ENCODE results near the gene MAMDC2. TPM values are rescaled to one million over a fixed set of nuclear protein-coding genes. Genes with fewer than 3 reads are reported as not detected.
A peak's percentile ranks its signal among the peaks of the same experiment; 100 is the strongest.

Gene MAMDC2
- total RNA-seq, 2 donors from 2014 or later = 28.8 to 32.5 TPM

DNA sequence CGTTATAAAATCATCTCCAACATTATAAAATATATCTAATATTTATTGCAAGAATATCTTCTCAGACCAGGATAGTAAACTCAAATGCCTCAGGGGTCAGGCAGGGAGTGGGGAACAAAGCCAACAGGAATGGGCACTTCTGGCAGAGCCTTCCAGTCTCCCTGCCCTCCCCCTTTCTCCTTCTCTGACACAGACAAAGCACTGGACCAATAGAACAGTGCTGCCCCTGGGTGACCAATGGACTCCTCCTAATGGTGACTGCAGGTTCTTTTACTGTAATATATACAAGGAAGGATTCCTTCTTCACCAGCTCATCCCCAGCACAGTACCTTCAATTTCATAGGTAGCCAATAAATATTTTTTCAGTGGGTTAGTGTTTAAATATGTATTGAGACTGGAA is 31.1 kb upstream of the MAMDC2 start:
- Histone ChIP-seq H3K4me1 (no peaks in the 10 kb centered on the region), H3K27me3 (no peaks in the 10 kb centered on the region), H3K27ac (peak overlapping the region in 1 of 2 donors; percentile 19), H3K9me3 (no peaks in the 10 kb centered on the region), H3K36me3 (no peaks in the 10 kb centered on the region), H3K4me3 (no peak overlapping the region)
- no peak for DNase-seq (ENCODE audit: low spot score)
- TF ChIP-seq, protein P1, sequence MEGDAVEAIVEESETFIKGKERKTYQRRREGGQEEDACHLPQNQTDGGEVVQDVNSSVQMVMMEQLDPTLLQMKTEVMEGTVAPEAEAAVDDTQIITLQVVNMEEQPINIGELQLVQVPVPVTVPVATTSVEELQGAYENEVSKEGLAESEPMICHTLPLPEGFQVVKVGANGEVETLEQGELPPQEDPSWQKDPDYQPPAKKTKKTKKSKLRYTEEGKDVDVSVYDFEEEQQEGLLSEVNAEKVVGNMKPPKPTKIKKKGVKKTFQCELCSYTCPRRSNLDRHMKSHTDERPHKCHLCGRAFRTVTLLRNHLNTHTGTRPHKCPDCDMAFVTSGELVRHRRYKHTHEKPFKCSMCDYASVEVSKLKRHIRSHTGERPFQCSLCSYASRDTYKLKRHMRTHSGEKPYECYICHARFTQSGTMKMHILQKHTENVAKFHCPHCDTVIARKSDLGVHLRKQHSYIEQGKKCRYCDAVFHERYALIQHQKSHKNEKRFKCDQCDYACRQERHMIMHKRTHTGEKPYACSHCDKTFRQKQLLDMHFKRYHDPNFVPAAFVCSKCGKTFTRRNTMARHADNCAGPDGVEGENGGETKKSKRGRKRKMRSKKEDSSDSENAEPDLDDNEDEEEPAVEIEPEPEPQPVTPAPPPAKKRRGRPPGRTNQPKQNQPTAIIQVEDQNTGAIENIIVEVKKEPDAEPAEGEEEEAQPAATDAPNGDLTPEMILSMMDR (IDR thresholded peaks at IDR 0.05) = no peak

DNA sequence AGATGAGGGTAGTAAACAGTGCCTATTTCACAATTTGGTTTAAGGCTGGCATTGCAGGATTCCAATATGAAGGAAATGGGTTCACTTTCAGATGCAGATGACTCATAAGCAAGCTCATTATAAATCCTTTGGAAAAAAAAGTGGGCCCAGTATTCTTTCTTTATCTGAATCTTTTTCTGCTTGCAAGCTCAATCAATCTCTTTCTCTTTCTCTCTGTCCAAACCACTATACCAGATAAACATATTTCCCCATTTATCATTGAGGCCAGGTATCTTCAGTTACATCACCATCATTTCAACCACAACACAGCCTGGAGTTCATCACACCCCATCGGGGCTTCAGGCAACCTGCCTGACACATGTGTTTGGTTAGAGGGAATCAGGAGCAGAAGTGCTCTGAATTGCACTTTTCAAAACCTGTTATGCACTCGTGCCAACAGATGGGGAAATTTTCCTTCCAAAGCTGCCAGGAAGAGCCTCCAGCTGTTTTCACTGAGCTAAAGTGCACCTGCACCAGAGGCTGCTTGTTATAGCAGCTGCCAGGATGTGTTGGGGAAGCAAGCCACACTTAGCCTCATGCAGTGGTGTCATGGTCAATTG is 30.0 kb upstream of the MAMDC2 start:
- Histone ChIP-seq H3K36me3 (no peaks in the 10 kb centered on the region), H3K4me3 (no peak overlapping the region), H3K9me3 (no peaks in the 10 kb centered on the region), H3K4me1 (no peaks in the 10 kb centered on the region), H3K27ac (peak overlapping the region in 1 of 2 donors; percentile 19), H3K27me3 (no peaks in the 10 kb centered on the region)
- TF ChIP-seq, protein P1 (IDR thresholded peaks at IDR 0.05) = no peak
- no peak for DNase-seq (ENCODE audit: low spot score)

DNA sequence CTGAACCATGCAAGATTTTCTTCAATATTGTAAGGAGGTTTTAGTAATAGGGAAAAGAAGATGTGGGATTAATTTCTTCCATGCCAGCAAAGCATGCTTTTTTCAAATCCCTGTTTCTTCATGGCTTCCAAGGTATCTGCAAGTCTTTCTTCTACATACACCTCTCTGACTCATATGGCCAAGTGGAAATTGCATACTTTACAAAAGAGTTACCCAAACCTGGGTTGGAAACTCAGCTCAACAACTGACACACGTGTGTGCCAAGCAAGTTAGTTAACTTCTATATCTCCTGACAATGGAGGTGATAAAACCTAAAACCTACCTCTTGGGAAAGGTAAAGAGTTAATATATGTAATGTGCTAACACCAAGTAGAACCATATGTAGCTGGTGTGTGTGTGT is 28.5 kb upstream of the MAMDC2 start:
- no peak for DNase-seq (ENCODE audit: low spot score)
- H3K4me3 ChIP-seq = no peak overlapping the region
- H3K4me1 ChIP-seq = no peaks in the 10 kb centered on the region
- H3K9me3 ChIP-seq = no peaks in the 10 kb centered on the region
- no peaks in the 10 kb centered on the region for H3K27me3 ChIP-seq
- no peaks in the 10 kb centered on the region for H3K36me3 ChIP-seq
- H3K27ac ChIP-seq = no peak overlapping the region
- TF ChIP-seq, protein P1 (IDR thresholded peaks at IDR 0.05) = no peak

DNA sequence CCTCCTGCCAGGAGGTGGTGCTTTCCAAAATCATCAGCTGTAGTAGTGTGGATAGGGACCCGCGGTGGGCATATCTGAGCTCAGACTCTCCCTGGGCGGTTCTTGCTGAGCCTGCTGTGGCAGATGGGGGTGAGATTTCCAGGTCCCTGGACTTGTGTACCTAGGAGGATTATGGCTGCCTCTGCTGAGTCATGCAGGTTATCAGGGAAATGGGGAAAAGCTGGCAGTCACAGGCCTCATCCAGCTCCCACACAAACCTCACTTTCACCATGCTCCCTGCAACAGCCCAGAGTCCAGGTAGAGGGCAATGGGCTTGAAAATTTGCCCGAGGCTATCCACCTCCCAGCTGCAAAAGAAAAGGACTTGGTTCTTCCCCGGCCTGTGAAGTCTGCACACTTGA is 23.4 kb upstream of the MAMDC2 start:
- DNase-seq (ENCODE audit: low spot score) = no peak
- H3K27me3 ChIP-seq = no peaks in the 10 kb centered on the region
- TF ChIP-seq, protein P1 (IDR thresholded peaks at IDR 0.05) = no peak

DNA sequence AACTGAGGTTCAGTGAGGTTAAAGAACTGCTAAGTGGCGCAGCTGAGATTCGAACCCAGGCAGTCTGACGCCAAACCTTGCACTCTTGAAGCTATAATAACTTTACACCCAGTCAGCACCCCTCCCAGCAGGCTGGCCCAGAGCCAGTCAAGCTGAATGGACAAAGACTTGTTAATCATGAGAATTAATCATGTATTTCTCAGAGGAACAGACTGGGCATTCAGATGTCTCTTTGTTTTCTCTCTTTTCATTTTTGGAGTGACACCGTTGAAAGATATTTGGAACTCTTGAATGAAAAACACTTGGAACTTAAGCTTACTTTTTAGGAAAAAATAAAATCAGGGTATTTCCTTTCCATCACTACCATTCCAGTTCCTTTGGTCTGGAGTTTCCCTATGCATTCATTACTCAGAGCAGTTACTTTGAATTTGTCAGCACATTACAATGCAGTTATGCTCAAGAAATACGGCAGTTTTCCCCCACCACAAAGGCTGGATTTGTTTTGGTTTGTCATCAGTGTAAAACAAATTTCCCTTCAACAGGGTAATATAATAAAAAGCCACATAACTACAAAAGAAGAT is 22.6 kb upstream of the MAMDC2 start:
- TF ChIP-seq, protein P1 (IDR thresholded peaks at IDR 0.05) = no peak
- H3K9me3 ChIP-seq = no peaks in the 10 kb centered on the region
- H3K4me1 ChIP-seq = no peaks in the 10 kb centered on the region
- H3K27me3 ChIP-seq = no peaks in the 10 kb centered on the region
- no peak overlapping the region for H3K4me3 ChIP-seq
- no peak overlapping the region for H3K27ac ChIP-seq
- no peak for DNase-seq (ENCODE audit: low spot score)
- no peaks in the 10 kb centered on the region for H3K36me3 ChIP-seq

More for the DNA sequence above, 23.4 kb upstream of the MAMDC2 start:
- Histone ChIP-seq H3K36me3 (no peaks in the 10 kb centered on the region), H3K4me1 (no peaks in the 10 kb centered on the region), H3K27ac (no peak overlapping the region), H3K9me3 (no peaks in the 10 kb centered on the region), H3K4me3 (no peak overlapping the region)

DNA sequence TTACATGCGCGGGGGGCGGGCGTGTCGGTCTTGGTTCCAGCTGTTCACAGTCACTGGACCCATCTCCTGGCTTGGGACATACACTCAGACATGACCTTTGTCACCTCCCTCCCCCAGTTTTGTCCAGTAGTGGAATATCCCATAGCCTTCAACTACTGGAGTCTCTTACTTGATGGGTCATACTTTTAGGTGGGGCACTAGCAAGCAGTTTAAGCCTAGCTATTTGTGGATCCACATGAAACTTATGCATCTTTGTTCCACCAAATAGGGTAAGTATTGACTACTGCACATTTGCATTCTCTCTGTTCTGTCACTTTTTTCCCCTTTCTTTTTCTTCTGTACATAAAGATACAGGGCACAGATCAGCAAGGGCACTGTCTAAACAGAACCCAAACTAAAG is 15.4 kb upstream of the MAMDC2 start:
- no peak for DNase-seq (ENCODE audit: low spot score)
- TF ChIP-seq, protein P1 (IDR thresholded peaks at IDR 0.05) = no peak
- no peak overlapping the region for H3K4me3 ChIP-seq
- H3K27ac ChIP-seq = no peak overlapping the region
- H3K36me3 ChIP-seq = no peaks in the 10 kb centered on the region
- H3K27me3 ChIP-seq = no peaks in the 10 kb centered on the region
- no peaks in the 10 kb centered on the region for H3K9me3 ChIP-seq
- H3K4me1 ChIP-seq = no peaks in the 10 kb centered on the region
